ENCODE results near the gene PPP1R12C.

The PPP1R12C gene

GRCh38 chr19:55088543-55089341 is 28.7 kb downstream of the PPP1R12C start:
- peak; percentile 78 for DNase-seq

GRCh38 chr19:55088021-55088451 is 29.4 kb downstream of the PPP1R12C start:
- no peak for DNase-seq

GRCh38 chr19:55087542-55087901 is 29.9 kb downstream of the PPP1R12C start:
- no peak for DNase-seq

GRCh38 chr19:55086730-55087541 is 30.5 kb downstream of the PPP1R12C start:
- peak; percentile 28 for DNase-seq

GRCh38 chr19:55085923-55086715 is 31.3 kb downstream of the PPP1R12C start:
- DNase-seq: no peak

- DNase-seq: no peak
Observed at GRCh38 chr19:55084416-55084815, 33.0 kb downstream of the PPP1R12C start.

- DNase-seq: no peak
Observed at GRCh38 chr19:55083004-55083850, 34.2 kb downstream of the PPP1R12C start.

GRCh38 chr19:55082020-55082851 is 35.2 kb downstream of the PPP1R12C start:
- DNase-seq: peak; percentile 18

DNA sequence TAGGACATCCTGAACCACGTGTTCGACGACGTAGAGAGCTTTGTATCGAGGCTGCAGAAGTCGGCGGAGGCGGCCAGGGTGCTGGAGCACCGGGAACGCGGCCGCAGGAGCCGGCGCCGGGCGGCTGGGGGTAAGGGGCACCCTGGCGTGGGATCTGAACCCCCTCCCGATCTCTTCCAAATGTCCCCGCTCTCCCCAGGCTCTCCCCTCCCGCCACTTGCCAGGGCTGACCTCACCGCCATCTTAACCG is 35.7 kb downstream of the PPP1R12C start:
- DNase-seq: no peak

GRCh38 chr19:55080968-55081769 is 36.3 kb downstream of the PPP1R12C start:
- peak; percentile 89 for DNase-seq

DNA sequence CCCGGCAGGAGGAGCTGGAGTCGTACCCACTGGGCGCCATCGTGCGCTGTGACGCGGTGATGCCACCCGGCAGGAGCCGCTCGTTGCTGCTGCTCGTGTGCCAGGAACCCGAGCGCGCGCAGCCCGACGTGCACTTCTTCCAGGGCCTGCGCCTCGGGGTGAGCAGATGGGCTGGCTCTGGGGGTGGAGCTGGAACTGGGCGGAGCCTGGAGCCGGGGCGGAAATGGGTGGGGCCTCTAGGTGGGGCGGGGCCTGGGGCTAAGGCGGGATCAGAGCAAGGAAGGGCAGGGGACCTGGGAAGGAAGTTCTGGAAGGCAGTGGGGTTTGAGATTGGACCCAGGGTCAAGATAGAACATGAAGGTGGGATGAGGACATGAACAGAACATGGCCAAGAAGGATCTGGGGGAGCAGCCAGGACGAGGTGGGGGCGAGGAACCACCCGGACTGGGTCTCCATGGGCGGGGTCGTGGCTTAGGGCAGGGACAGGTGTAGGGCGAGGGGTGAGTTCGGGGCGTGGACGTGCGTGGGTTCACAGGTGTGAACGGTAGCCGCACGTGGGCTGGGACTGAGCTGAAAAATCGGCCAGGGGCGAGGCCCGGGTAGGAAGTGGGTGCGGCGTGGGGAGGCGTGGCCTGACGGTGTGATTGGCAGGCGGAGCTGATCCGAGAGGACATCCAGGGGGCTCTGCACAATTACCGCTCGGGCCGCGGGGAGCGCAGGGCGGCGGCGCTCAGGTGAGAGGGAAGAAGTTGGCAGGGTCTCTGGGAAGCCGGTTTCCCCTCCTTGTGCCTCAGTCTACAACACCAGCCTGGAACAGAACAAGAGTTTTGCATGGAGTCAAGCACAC is 37.1 kb downstream of the PPP1R12C start:
- DNase-seq: peak; percentile 54

DNA sequence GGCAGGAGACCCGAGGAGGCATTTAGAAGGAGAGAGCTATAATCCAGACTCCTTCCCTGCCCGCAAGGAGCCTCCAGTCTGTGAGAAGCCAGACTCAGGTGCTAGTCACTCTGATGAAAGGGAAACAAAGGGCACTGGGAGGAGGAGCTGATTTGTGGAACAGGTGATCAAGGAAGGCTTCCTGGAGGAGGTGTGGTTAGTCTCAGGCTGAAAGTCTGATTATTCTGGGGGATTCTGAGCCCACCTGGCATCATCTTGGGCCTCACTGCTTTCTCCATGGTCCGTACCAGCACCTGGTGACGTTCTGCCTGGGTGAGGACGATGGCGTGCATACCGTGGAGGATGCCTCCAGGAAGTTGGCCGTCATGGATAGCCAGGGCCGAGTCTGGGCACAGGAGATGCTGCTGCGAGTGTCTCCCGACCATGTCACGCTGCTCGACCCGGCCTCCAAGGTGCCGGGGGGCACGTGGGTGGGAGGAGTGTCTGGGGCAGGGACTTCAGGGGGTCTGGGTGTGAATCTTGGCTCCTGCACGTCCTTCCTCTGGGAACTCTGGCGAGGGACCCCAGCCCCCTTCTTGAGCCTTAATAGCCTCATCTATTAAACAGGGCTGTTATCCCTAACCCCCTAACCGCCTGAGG is 37.9 kb downstream of the PPP1R12C start:
- DNase-seq: no peak

DNA sequence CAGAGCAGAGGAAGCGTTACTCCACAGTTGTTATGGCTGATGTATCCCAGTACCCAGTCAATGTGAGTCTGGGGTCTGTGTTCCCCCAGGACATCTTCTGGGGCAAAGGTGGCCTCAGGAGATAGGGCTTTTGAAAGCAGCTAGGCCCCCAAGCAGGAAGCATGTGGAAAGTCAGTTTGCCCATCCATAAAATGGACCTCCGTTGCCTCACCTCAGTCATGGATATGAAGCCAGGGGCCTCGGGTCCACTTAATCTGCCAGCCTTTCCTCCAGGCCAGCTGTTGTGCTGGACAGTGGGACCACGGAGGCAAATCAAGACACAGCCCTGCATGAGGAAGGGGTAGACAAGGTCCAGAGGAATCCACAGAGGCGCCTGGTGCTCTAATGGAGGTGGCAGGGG is 38.4 kb downstream of the PPP1R12C start:
- no peak for DNase-seq

DNA sequence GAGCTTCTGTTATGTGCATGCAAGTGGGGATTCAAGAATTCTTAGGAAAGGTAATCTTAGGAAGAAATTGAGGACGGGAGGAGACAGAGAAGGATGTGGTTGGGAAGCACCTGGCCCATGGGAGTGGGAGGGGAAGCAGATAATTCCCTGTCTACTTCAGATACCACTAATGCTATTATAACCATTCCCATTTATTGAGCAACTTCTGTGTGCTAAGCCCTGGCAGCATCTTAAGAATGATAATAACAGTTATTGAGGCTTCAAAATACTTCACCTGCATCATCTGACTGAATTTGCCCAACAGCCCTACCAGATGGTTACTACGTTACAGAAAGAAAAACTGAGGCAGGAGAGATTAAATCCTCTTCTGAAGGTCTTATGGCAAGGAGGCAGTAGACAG is 40.3 kb downstream of the PPP1R12C start:
- DNase-seq: no peak

DNA sequence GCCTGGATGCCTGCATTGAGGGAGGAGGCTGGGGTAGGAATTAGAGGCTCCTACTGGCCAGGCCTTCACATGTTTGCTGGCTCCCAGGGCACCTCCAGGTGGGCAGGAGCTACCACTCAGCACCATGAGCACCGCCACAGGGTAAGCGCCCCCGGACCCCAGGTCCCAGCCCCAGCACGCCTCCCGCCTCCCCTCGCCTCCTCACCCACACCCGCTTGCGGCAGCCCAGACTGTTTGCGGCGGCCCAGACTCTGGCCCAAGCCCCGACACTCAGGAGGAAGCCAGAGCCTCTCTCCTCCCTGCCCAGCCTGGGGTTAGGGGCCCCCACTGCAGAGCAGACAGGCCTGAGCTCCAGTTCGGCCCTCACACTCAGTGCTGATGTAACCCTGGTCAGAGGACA is 41.1 kb downstream of the PPP1R12C start:
- no peak for DNase-seq

DNA sequence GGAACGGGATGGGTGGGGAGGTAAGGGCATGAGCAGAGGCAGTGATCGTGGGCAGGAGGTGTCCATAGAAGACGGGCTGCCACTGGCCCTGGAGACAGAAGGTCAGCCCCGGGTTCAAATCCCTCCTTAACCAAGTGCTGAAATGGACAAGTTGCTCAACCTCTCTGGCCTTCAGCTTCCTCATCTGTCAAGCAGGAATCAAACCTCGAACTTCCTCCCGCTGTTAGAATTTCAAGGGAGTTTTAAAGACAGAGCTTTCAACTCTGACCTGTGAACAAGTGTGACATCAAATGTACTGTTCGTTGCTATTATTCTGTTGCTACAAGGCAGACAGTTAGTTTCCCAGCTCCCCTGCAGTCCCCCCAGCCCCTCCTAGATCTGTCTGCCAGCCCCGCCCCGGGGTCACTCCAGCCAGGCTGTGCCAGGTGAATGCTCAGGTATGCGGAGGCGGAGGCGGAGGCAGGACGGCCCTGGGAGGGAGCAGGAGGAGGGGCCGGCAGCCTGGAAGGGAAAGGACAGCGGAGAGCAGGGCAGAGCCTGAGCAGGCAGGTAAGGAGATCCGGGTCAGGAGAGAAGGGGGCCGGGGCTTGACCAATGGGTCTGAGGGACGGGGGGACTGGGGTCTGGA is 42.0 kb downstream of the PPP1R12C start, which contains the start of gene EPS8L1:
Gene EPS8L1 (plus strand): TSS at position 499 of the 628 bp plus-strand sequence. CDS start 576 bp downstream, outside the sequence.
- no peak for DNase-seq

- no peak for DNase-seq
Observed at GRCh38 chr19:55071913-55072312, 45.5 kb downstream of the PPP1R12C start.

GRCh38 chr19:55071129-55071502 is 46.3 kb downstream of the PPP1R12C start:
- DNase-seq: no peak
